ENCODE data around the gene ABHD8. TPM values are rescaled to one million over a fixed set of nuclear protein-coding genes. Genes with fewer than 3 reads are reported as not detected.
"Not testable (repeated sequence)": the region's sequence is repeated elsewhere in the genome, so short reads cannot be mapped to it uniquely, and the experiment has no call there.

The ABHD8 gene
- total RNA-seq, 1 donor from 2014 or later: 20.1 TPM

GRCh38 chr19:17296976-17297375 lies 6.2 kb downstream of the ABHD8 start:
- DNase-seq (ENCODE audit: low spot score): no peak

GRCh38 chr19:17296273-17296672 lies 7.0 kb downstream of the ABHD8 start:
- no peak for DNase-seq (ENCODE audit: low spot score)

GRCh38 chr19:17295551-17295950 lies 7.7 kb downstream of the ABHD8 start:
- DNase-seq (ENCODE audit: low spot score): not testable (repeated sequence)

GRCh38 chr19:17294051-17294891 lies 9.0 kb downstream of the ABHD8 start:
- DNase-seq (ENCODE audit: low spot score): no peak

DNA sequence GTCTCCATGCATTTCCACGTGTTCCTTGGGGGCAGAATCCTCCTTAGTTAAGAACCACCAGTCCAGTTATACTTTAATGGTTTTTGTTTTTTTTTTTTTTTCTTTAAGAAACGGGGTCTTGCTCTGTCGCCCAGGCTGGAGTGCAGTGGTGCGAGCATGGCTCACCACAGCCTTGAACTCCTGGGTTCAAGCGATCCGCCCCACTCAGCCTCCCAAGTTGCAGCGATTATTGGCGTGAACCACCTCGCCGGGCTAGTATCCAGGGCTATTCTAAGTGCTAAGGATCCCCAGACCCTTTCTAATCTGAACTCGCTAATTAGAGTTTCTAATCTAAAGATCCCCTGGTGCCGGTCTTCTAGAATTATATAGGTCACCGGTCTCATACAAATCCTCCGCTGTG lies 9.6 kb downstream of the ABHD8 start:
- DNase-seq (ENCODE audit: low spot score): no peak

- DNase-seq (ENCODE audit: low spot score): peak; percentile 80
Measured at GRCh38 chr19:17292301-17293074, 10.7 kb downstream of the ABHD8 start.

- peak; percentile 59 for DNase-seq (ENCODE audit: low spot score)
Measured at GRCh38 chr19:17289489-17289888, 13.7 kb downstream of the ABHD8 start.

GRCh38 chr19:17286752-17287151 lies 16.5 kb downstream of the ABHD8 start:
- no peak for DNase-seq (ENCODE audit: low spot score)

- DNase-seq (ENCODE audit: low spot score): no peak
Measured at GRCh38 chr19:17286263-17286662, 17.0 kb downstream of the ABHD8 start.

GRCh38 chr19:17285415-17286135 lies 17.6 kb downstream of the ABHD8 start:
- DNase-seq (ENCODE audit: low spot score): no peak

DNA sequence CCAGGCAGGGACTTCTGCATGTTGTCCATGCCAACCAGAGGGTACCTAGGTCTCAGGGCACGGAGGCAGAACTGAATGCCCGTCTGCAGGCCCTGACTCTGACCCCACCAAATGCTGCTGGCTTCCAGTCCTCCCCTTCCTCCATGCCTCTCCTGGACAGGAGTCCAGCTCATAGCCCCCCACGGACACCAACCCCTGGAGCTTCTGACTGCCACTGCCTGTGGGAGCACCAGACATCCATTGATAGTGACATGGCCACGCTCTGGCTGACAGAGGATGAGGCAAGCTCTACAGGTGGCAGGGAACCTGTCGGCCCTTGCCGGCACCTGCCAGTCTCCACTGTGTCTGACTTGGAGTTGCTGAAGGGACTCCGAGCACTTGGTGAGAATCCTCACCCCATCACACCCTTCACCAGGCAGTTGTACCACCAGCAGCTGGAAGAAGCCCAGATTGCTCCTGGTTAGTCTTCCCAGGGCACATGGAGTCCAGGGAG lies 19.7 kb downstream of the ABHD8 start:
- no peak for DNase-seq (ENCODE audit: low spot score)

DNA sequence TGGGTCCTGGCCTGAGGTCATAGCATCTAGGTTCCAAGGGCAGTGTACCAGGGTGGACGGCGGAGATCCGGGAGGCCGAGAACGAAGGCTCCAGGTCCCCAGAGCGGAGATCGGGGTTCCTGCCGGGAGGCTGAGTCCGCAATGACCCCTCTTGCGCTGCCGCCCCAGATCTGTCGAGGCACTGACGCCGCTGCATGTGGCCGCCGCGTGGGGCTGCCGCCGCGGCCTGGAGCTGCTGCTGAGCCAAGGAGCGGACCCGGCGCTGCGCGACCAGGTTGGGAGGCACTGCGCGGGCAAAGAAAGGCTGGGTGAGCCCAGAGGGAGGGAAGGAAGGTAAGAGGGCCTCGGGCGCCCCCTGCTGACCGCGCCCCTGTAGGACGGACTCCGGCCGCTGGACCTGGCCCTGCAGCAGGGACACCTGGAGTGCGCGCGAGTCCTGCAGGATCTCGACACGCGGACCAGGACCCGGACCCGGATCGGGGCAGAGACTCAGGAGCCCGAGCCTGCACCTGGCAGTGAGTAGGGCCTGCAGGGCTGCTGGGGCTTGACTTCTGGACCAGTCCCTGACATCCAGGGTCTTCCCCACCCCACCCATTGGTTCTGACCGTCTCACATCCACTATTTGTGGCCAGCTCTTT lies 20.6 kb downstream of the ABHD8 start:
- DNase-seq (ENCODE audit: low spot score): peak; percentile 83

DNA sequence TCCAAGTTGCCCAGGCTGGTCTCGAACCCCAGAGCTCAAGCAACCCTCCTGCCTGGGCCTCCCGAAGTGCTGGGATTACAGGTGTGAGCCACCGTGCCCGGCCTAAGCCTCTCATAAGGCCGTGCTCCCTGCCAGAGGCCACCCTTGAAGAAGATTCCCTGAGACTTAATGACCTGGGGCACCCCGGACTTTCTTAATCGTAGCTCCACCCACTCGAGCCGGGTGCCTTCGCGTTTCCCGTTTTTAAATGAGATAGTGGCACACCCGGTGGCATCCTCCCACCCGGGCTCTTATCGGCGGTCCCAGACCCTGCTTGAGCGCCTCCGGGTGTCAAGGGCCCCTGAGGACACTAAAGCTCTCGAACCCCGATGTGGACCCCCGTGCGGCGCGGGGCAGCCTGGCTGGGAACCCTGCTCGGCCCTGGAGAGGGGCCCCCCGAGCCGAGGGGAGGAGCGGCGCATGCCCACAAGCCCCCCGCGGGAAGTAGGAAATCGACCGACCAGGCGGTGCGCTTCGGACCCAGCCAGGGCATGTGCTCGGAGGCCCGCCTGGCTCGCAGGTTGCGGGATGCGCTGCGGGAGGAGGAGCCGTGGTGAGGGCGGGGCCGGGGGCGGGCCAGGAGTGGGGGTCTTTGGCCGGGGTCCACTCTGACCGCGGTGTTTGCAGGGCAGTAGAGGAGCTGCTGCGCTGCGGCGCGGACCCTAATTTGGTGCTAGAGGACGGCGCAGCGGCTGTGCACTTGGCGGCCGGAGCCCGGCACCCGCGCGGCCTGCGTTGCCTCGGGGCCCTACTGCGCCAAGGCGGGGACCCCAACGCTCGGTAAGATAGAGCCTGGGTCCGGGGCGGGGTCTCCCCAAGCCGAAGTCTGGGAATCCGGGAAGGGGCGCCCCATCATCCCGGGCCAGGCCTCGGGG lies 21.6 kb downstream of the ABHD8 start, which contains the start of gene ANKLE1:
TSS of gene ANKLE1 (plus strand) at position 511 of the 914 bp plus-strand sequence. CDS start at position 531, 20 bp downstream.
- DNase-seq (ENCODE audit: low spot score): no peak

DNA sequence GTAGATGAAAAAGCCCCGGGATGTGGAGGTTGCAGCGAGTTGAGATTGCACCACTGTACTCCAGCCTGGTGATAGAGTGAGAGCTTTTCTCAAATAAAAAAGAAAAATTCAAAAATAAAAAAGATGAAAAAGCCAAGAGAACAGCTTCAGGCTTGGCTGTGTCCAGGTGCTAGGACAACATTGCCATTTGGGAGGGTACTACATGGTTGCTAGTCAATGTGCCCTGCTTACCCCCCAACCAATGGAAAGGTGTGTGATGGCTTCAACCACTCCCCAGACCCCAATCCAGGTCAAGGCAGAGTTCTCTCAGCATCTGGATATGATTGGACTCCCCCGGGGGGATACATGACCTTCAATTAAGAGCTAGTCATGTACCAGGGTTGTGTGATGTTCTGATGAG lies 23.8 kb downstream of the ABHD8 start:
- no peak for DNase-seq (ENCODE audit: low spot score)

GRCh38 chr19:17275441-17276175 lies 27.6 kb downstream of the ABHD8 start:
- DNase-seq (ENCODE audit: low spot score): no peak

GRCh38 chr19:17274892-17275291 lies 28.3 kb downstream of the ABHD8 start:
- DNase-seq (ENCODE audit: low spot score): not testable (repeated sequence)

DNA sequence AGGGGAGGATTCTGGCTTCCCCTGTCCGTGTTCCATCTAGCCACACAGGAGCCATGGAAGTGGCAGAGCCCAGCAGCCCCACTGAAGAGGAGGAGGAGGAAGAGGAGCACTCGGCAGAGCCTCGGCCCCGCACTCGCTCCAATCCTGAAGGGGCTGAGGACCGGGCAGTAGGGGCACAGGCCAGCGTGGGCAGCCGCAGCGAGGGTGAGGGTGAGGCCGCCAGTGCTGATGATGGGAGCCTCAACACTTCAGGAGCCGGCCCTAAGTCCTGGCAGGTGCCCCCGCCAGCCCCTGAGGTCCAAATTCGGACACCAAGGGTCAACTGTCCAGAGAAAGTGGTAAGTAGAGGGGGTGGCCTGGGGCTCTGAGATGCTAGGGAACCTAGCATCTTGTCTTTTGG lies 34.5 kb downstream of the ABHD8 start:
- DNase-seq (ENCODE audit: low spot score): no peak

GRCh38 chr19:17266975-17267788 lies 36.0 kb downstream of the ABHD8 start, which contains the start of gene BABAM1:
Gene BABAM1, plus strand, starts transcription at chr19:17267443. Its CDS starts 1,364 bp downstream, at chr19:17268807.
- DNase-seq (ENCODE audit: low spot score): peak; percentile 99

- no peak for DNase-seq (ENCODE audit: low spot score)
Measured at GRCh38 chr19:17266589-17266974, 36.6 kb downstream of the ABHD8 start.
